Smooth muscle cell (in vitro differentiated cells): ENCODE results near the gene ADIG. TPM values are rescaled to one million over a fixed set of nuclear protein-coding genes. Genes with fewer than 3 reads are reported as not detected.

Experiments
- DNase-seq: peaks from one replicate; lab custom pipeline; 2025; ENCODE audit not compliant: unreplicated experiment; lab: John Stamatoyannopoulos, UW
- H2AFZ ChIP-seq: fragments of 200-600 bp; sonication (generic); 2 replicates; pipeline ENCODE4 v1.6.0; 2016; ENCODE audit warnings: antibody characterized with exemption, low read depth, mild to moderate bottlenecking
- H3F3A ChIP-seq: fragments of 200-600 bp; sonication (generic); 2 replicates; pipeline ENCODE4 v1.6.0; 2017; ENCODE audit warnings: antibody characterized with exemption, low read depth
- H3K27ac ChIP-seq: fragments of 200-600 bp; sonication (generic); 2 replicates; pipeline ENCODE4 v1.5.1; 2016; ENCODE audit warnings: low read depth, mild to moderate bottlenecking
- H3K27me3 ChIP-seq: fragments of 200-600 bp; sonication (generic); 2 replicates; pipeline ENCODE4 v1.6.1; 2016; ENCODE audit warnings: low read depth, mild to moderate bottlenecking
- H3K36me3 ChIP-seq: fragments of 200-600 bp; sonication (generic); 2 replicates; pipeline ENCODE4 v1.5.1; 2016; ENCODE audit warnings: low read depth
- H3K4me1 ChIP-seq: fragments of 200-600 bp; sonication (generic); 2 replicates; pipeline ENCODE4 v1.5.1; 2016; ENCODE audit warnings: low read depth
- H3K4me2 ChIP-seq: fragments of 200-600 bp; sonication (generic); 2 replicates; pipeline ENCODE4 v1.6.0; 2016; ENCODE audit warnings: mild to moderate bottlenecking
- H3K4me3 ChIP-seq: fragments of 200-600 bp; sonication (generic); 2 replicates; pipeline ENCODE4 v1.5.1; 2016; ENCODE audit warnings: mild to moderate bottlenecking
- H3K79me2 ChIP-seq: fragments of 200-600 bp; sonication (generic); 2 replicates; pipeline ENCODE4 v1.6.0; 2016; ENCODE audit warnings: low read depth, mild to moderate bottlenecking
- H3K9ac ChIP-seq: fragments of 200-600 bp; sonication (generic); 2 replicates; pipeline ENCODE4 v1.6.0; 2016; ENCODE audit warnings: low read depth
- H3K9me3 ChIP-seq: fragments of 200-600 bp; sonication (generic); replicated peaks from 2 replicates; pipeline ENCODE4 v1.5.1; 2016; ENCODE audit warnings: low read depth
- H4K20me1 ChIP-seq: fragments of 200-600 bp; sonication (generic); 2 replicates; pipeline ENCODE4 v1.6.0; 2016; ENCODE audit warnings: low read depth
- WGBS: methylation state at CpG from one replicate; pipeline ENCODE4 v1.1.7; 2016; ENCODE audit warnings: low lambda C conversion rate; 5-methylcytosine and 5-hydroxymethylcytosine counted together
- polyA plus RNA-seq: library from polyadenylated mRNA; unstranded; fragments of >200 nt; fragmentation: Nextera tagmentation; extraction: Ambion mirVana; gene quantifications from 2 replicates; pipeline ENCODE4 v1.2.1, GENCODE V29; 2016
- total RNA-seq: library from RNA; depleted of rRNA; stranded (reverse); fragments of >200 nt; gene quantifications from 2 replicates; pipeline ENCODE4 v1.2.3, GENCODE V29; 2014
- TF ChIP-seq, protein P1 (sequence below): fragments of 200-600 bp; sonication (generic); IDR thresholded peaks from 2 replicates; pipeline ENCODE4 v1.5.1; 2017; ENCODE audit warnings: borderline replicate concordance, mild to moderate bottlenecking, antibody characterized with exemption; ENCODE audit not compliant: insufficient read depth, poor library complexity, severe bottlenecking

ADIG gene
- total and polyA plus RNA-seq, 2 experiments from 2014 or later: not detected

DNA sequence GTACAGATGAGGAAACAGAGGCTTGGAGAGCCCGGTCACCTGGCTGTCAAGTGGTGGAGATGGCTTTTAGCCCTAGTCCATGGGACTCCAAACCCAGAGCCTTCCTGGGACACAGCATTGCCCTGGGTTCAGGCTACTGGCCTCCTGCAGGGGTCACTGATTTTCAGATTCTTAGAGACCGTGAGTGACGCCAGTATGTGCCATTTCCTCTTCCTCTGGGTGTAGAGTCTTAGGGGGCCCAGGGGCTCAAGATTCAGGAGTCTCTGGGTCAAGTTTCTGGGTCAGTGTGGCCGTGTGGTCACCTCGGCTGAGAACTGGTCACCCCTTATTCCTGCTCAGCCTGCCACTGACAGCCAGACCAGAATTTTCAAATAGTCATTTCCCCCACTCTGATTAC, 21.2 kb downstream of the ADIG start:
- Histone ChIP-seq H4K20me1 (no peaks in the 10 kb centered on the region), H3K36me3 (no peaks in the 10 kb centered on the region), H3K4me1 (no peaks in the 10 kb centered on the region), H3F3A (no peaks in the 10 kb centered on the region), H3K27me3 (peaks cover 8% of the 10 kb centered on the region), H3K9me3 (no peaks in the 10 kb centered on the region), H2AFZ (no peak overlapping the region), H3K4me2 (peak overlapping the region; percentile 82), H3K9ac (peak overlapping the region; percentile 17), H3K79me2 (no peaks in the 10 kb centered on the region), H3K4me3 (no peak overlapping the region), H3K27ac (no peak overlapping the region)
- TF ChIP-seq, protein P1, sequence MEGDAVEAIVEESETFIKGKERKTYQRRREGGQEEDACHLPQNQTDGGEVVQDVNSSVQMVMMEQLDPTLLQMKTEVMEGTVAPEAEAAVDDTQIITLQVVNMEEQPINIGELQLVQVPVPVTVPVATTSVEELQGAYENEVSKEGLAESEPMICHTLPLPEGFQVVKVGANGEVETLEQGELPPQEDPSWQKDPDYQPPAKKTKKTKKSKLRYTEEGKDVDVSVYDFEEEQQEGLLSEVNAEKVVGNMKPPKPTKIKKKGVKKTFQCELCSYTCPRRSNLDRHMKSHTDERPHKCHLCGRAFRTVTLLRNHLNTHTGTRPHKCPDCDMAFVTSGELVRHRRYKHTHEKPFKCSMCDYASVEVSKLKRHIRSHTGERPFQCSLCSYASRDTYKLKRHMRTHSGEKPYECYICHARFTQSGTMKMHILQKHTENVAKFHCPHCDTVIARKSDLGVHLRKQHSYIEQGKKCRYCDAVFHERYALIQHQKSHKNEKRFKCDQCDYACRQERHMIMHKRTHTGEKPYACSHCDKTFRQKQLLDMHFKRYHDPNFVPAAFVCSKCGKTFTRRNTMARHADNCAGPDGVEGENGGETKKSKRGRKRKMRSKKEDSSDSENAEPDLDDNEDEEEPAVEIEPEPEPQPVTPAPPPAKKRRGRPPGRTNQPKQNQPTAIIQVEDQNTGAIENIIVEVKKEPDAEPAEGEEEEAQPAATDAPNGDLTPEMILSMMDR: no peak
- WGBS: 69% methylated on average over 5 of the region's 5 CpGs
- no peak for DNase-seq

DNA sequence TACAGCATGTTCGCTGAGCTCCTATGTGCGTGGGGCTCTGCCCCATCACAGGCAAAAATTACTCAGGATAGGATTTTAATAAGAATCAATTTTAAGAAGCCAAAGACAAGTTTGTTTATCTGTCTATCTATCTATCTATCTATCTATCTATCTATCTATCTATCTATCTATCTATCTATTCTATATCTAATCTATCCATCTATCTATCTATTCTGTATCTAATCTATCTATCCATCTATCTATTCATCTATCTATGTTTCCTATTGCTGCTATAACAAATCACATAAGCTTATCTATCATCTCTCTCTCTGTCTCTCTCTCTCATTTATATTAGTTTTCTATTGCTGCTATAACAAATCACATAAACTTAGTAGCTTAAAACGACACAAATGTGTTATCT, 22.3 kb downstream of the ADIG start:
- TF ChIP-seq, protein P1: no peak
- no peaks in the 10 kb centered on the region for H3F3A ChIP-seq
- H3K9me3 ChIP-seq: no peaks in the 10 kb centered on the region
- H3K4me1 ChIP-seq: no peaks in the 10 kb centered on the region
- no peaks in the 10 kb centered on the region for H3K36me3 ChIP-seq
- H4K20me1 ChIP-seq: no peaks in the 10 kb centered on the region
- no peak for DNase-seq
- no peaks in the 10 kb centered on the region for H3K79me2 ChIP-seq
- no peak overlapping the region for H3K27ac ChIP-seq
- 77% methylated on average over 3 of the region's 3 CpGs for WGBS
- no peak overlapping the region for H2AFZ ChIP-seq
- peaks cover 8% of the 10 kb centered on the region for H3K27me3 ChIP-seq
- no peak overlapping the region for H3K4me3 ChIP-seq
- H3K4me2 ChIP-seq: no peak overlapping the region
- no peak overlapping the region for H3K9ac ChIP-seq

DNA sequence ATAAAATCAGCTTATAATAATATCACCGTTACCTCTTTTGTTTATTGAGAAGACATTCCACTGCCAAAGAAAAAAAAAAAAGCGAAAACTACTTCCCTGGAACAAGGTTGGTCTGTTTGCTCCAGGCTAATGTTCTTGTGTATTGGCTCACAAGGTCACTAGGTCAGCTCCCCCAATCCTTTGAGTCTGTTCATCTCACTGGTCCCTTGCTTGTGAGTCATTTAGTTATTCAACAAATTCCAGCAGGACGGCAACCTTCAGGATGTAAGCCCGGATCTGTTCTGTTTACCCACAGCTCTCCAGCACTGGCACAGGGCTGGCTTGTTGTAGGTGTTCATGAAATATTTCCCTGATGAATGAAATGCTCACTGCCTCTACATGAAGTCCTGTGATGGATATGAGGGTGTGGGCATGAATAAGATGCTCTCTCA, 23.9 kb downstream of the ADIG start:
- Histone ChIP-seq H3K36me3 (no peaks in the 10 kb centered on the region), H3F3A (no peaks in the 10 kb centered on the region), H2AFZ (no peak overlapping the region), H3K27me3 (peaks cover 8% of the 10 kb centered on the region), H3K4me1 (no peaks in the 10 kb centered on the region), H3K9ac (no peak overlapping the region), H3K27ac (no peak overlapping the region), H3K4me2 (no peak overlapping the region), H3K9me3 (no peaks in the 10 kb centered on the region), H3K79me2 (no peaks in the 10 kb centered on the region), H4K20me1 (no peaks in the 10 kb centered on the region), H3K4me3 (no peak overlapping the region)
- 29% methylated on average over 4 of the region's 4 CpGs for WGBS
- TF ChIP-seq, protein P1: no peak
- no peak for DNase-seq

DNA sequence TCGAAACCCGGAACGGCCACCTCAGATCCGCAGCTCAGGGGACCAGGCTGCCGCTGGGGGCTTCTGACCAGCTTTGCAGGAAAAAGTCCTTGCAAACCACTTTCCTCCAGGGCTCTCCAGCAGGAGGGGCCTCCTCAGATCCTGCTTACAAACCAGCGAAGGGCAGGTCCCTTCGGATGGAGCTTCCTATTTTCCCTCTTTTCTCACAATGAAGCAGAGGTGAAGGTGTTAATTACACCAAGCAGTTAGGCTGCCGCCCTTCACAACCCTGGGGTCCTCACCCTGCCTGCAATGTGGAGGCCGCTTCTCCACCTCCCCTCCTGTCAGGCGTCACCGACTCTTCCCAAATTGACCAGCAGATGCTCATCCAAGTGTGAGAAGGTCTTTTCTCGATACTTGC, 26.4 kb downstream of the ADIG start:
- Histone ChIP-seq H3K4me2 (no peak overlapping the region), H3K27ac (no peak overlapping the region), H3F3A (no peaks in the 10 kb centered on the region), H3K4me3 (no peak overlapping the region), H3K36me3 (no peaks in the 10 kb centered on the region), H3K9me3 (no peaks in the 10 kb centered on the region), H3K27me3 (peaks cover under 1% of the 10 kb centered on the region), H2AFZ (no peak overlapping the region), H3K79me2 (no peaks in the 10 kb centered on the region), H3K4me1 (no peaks in the 10 kb centered on the region), H4K20me1 (no peaks in the 10 kb centered on the region), H3K9ac (no peak overlapping the region)
- WGBS: 67% methylated on average over 12 of the region's 12 CpGs
- TF ChIP-seq, protein P1: no peak
- no peak for DNase-seq
